IPS DF 19.7 (cell line): ENCODE measurements around the gene AGR3.

Experiments used
- DNase-seq: peaks from one replicate; pipeline ENCODE4 v3.0.0-alpha.2; 2013; ENCODE audit warnings: low read depth, low spot score

The AGR3 gene

DNA sequence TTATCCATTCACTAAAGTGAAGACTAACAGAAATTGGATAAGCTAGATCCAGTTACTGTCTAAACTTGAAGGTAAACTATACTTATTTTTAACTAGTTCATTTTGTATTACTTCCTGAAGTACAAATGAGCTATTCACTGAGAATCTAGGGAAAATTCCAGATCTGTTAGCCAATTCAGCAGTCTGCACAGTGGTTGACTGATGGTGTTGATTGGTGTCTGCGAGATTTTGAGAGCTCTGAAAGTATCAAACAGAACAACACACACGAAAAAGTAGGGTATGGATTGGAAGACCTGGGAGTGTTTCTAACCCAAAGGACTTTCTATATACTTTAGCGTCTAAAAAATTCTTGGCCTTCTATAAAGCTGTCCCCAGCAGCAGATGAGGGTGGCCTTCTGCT is 43.4 kb downstream of the AGR3 start:
- no peak for DNase-seq

GRCh38 chr7:16836481-16836880 is 45.3 kb downstream of the AGR3 start:
- no peak for DNase-seq

GRCh38 chr7:16833373-16833772 is 48.4 kb downstream of the AGR3 start:
- no peak for DNase-seq

GRCh38 chr7:16826060-16826459 is 55.7 kb downstream of the AGR3 start:
- no peak for DNase-seq

GRCh38 chr7:16822029-16822428 is 59.8 kb downstream of the AGR3 start:
- DNase-seq = no peak

- no peak for DNase-seq
These were observed 63.1 kb downstream of the AGR3 start for GRCh38 chr7:16818732-16819131.

DNA sequence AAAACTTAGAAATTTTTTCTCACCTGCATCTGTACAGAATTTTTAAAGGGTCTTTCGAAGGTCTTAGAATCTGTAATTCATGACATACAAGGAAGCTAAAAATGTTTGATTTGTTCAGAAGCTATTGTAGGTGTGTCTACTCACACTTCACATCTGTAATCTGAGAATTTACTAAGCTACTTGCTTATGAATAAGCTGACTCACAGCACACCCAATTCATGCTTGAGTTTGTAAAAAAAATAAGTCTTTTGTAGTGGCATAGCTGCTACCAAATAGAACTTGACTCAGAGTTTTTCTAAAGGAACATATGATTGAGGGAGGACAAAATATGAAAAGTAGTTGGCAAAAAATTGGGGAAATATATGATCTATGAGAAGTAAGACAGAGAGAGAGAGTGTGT is 64.2 kb downstream of the AGR3 start:
- DNase-seq = no peak

DNA sequence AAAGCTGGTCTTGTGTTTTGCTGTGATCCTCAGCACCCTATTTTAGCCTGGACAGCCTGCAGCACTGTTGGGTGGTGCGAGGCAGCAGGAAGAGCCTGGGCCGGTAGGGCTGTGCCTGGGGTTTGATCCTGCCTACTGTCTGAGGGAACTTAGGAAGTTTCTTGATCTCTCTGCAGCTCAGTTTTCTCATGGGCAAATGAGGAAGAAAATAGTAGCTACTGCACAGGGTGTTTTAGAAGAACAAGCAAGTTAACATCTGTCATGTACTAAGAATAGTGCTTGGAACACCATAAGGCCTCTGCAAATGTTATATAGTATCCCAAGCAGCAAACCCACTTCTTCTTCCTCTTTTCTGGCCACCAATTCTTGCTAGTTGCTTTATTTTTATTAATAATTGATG is 65.0 kb downstream of the AGR3 start:
- DNase-seq = no peak

- no peak for DNase-seq
These were observed 66.8 kb downstream of the AGR3 start for GRCh38 chr7:16815001-16815400.

GRCh38 chr7:16813232-16813616 is 68.6 kb downstream of the AGR3 start:
- no peak for DNase-seq

DNA sequence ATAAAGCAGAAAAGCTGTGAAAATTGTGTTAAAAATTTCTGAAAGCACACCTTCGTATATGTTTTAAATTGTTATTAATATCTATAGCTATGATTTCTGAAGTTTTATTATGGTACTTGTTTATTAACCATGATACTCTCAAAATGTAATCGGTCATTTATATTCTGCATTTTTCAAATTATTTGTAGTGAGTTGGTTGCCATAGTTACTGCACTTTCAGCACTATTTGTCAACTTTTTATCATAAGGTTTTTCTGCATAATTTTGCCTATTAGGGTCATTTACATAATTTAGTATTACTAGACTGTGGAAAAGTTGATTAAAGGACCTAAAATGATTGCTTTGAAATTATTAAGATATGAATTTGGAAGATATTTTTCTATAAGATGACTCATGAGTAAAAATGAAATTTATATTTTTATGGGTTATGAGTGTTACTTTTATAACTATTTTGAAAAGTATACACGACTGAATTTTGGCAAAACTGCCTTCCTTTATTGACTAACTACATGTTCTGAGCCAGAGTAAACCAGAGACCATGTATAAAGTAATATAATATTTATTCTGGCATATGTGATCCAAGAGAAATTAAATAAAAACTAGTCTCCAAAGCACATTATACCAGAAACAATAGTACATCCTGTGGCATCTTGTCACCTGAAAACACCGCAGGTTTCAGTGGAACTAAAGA is 69.1 kb downstream of the AGR3 start:
- no peak for DNase-seq

GRCh38 chr7:16811551-16811950 is 70.2 kb downstream of the AGR3 start:
- DNase-seq = no peak

DNA sequence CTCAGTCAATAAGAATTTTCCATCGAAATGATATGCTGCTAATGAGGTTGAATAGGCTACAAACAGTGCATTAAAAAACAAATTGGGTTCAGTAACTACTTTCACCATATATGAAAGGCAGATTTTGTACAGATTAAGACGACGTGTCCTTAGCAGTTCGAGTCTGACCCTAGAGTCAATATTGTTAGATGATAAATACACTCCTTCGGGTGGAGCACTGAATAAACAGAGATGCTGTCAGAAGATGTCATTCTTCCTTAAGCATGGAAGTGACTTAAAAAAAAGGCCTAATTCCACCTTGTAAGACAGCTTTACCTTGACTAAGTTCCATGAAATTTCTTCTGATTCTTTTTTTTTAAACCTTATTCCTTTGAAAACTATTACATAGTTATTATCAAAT is 71.2 kb downstream of the AGR3 start:
- no peak for DNase-seq

- DNase-seq = no peak
These were observed 71.7 kb downstream of the AGR3 start for GRCh38 chr7:16810112-16810511.
